Fibroblast of lung (primary cell): ENCODE results near the gene AGAP1.

ENCODE experiments used
- EZH2 ChIP-seq: IDR thresholded peaks from 2 replicates; pipeline ENCODE4 v1.5.1; 2012; ENCODE audit warnings: low read length, control low read depth, mild to moderate bottlenecking; ENCODE audit errors: missing control alignments
- TF ChIP-seq, protein P1 (sequence below), 2 donors: IDR thresholded peaks in 1 of 2; conservative IDR thresholded peaks in 1 of 2; 1 replicate in 1 of 2; 2 replicates in 1 of 2; pipeline ENCODE4 v1.5.1; 2011 to 2012; ENCODE audit warnings: low read length in 2 of 2, control low read depth in 1 of 2, inconsistent platforms in 1 of 2, low read depth in 1 of 2, mild to moderate bottlenecking in 1 of 2

DNA sequence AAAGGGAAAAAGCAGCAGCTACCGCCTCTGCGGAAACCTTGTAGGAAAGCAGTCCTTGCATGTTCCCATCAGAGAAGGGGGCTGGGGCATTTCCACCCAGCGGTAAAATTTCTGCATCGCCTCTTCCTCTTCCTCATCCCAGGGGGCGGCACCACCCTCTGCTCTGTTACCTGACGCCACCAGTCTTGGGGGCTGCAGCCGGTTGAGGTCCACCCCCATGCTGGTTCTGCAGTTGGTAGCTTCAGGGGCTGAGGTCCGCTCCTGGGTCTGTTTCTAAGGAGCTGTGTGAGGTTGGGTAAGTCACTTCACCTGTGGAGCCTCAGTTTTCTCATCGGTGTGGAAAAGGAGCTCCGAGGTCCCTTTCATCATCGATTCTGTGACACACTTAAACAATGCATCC lies 14.2 kb upstream of the AGAP1 start:
- TF ChIP-seq, protein P1, sequence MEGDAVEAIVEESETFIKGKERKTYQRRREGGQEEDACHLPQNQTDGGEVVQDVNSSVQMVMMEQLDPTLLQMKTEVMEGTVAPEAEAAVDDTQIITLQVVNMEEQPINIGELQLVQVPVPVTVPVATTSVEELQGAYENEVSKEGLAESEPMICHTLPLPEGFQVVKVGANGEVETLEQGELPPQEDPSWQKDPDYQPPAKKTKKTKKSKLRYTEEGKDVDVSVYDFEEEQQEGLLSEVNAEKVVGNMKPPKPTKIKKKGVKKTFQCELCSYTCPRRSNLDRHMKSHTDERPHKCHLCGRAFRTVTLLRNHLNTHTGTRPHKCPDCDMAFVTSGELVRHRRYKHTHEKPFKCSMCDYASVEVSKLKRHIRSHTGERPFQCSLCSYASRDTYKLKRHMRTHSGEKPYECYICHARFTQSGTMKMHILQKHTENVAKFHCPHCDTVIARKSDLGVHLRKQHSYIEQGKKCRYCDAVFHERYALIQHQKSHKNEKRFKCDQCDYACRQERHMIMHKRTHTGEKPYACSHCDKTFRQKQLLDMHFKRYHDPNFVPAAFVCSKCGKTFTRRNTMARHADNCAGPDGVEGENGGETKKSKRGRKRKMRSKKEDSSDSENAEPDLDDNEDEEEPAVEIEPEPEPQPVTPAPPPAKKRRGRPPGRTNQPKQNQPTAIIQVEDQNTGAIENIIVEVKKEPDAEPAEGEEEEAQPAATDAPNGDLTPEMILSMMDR (conservative IDR thresholded peaks at IDR 0.05 in 1 of 2, IDR thresholded peaks at IDR 0.05 in 1 of 2; ENCODE audit: low read depth in 1 of 2, low read length in 2 of 2), result no peak
- no peak for TF ChIP-seq EZH2
